Endodermal cell (in vitro differentiated cells): ENCODE results near the gene TRPM5. TPM values are rescaled to one million over a fixed set of nuclear protein-coding genes. Genes with fewer than 3 reads are reported as not detected.

Source experiments
- DNase-seq: peaks from one replicate; pipeline ENCODE4 v3.0.0-alpha.2; 2017
- H3K27ac ChIP-seq: 2 replicates; pipeline ENCODE4 v1.5.1; 2013; ENCODE audit warnings: mild to moderate bottlenecking, low read depth, low read length, moderate library complexity
- H3K27me3 ChIP-seq: 2 replicates; pipeline ENCODE4 v1.6.1; 2013; ENCODE audit warnings: mild to moderate bottlenecking, low read length, moderate library complexity; ENCODE audit not compliant: insufficient read depth, control insufficient read depth, poor library complexity, severe bottlenecking
- H3K36me3 ChIP-seq: 2 replicates; pipeline ENCODE4 v1.7.0; 2013; ENCODE audit warnings: mild to moderate bottlenecking, low read length, moderate library complexity; ENCODE audit not compliant: control insufficient read depth, insufficient read depth
- H3K4me1 ChIP-seq: one replicate; pipeline ENCODE4 v1.7.0; 2013; ENCODE audit warnings: low read length; ENCODE audit not compliant: control insufficient read depth, insufficient read depth
- H3K4me3 ChIP-seq: 2 replicates; pipeline ENCODE4 v1.5.1; 2013; ENCODE audit warnings: mild to moderate bottlenecking, low read length, moderate library complexity
- H3K9ac ChIP-seq: 2 replicates; pipeline ENCODE4 v1.6.1; 2013; ENCODE audit warnings: mild to moderate bottlenecking, low read length, moderate library complexity; ENCODE audit not compliant: poor library complexity, severe bottlenecking; ENCODE audit errors: extremely low read depth
- H3K9me3 ChIP-seq: 2 replicates; pipeline ENCODE4 v1.6.1; 2013; ENCODE audit warnings: mild to moderate bottlenecking, low read length, moderate library complexity; ENCODE audit not compliant: control insufficient read depth
- H3K27ac Mint-ChIP-seq: 2 replicates; pipeline ENCODE4 v1.8.0; 2020; ENCODE audit warnings: mixed read lengths
- H3K27me3 Mint-ChIP-seq: 2 replicates; pipeline ENCODE4 v1.8.0; 2021; ENCODE audit warnings: mild to moderate bottlenecking, mixed read lengths; ENCODE audit not compliant: insufficient read depth
- H3K36me3 Mint-ChIP-seq: 2 replicates; pipeline ENCODE4 v1.8.0; 2020; ENCODE audit warnings: low read depth, mixed read lengths
- H3K4me1 Mint-ChIP-seq: 2 replicates; pipeline ENCODE4 v1.8.0; 2020; ENCODE audit warnings: mixed read lengths
- H3K4me3 Mint-ChIP-seq: 2 replicates; pipeline ENCODE4 v1.8.0; 2020; ENCODE audit warnings: mild to moderate bottlenecking, moderate library complexity, mixed read lengths
- H3K9me3 Mint-ChIP-seq: 2 replicates; pipeline ENCODE4 v1.8.0; 2020; ENCODE audit warnings: mild to moderate bottlenecking, mixed read lengths
- WGBS, 2 experiments: methylation state at CpG; one replicate each; pipeline versions ENCODE4 v1.1.5 to v1.1.7; 2013; ENCODE audit warnings: missing lambda C conversion rate in 2 of 2, mixed read lengths in 1 of 2; ENCODE audit not compliant: insufficient coverage in 1 of 2, insufficient read length in 1 of 2; 5-methylcytosine and 5-hydroxymethylcytosine counted together
- total RNA-seq, 2 donors: library from RNA; stranded (reverse); fragmentation: NEBNext Ultra II Directional in 1 of 2; extraction: Animal tissue kit (Norgen Biotek cat#: 25700) in 1 of 2; gene quantifications; 2 replicates in 1 of 2; 3 replicates in 1 of 2; pipeline ENCODE4 v1.2.1, GENCODE V29; 2021
- TF ChIP-seq, protein P1 (sequence below): fragments of 200-600 bp; sonication (generic); conservative IDR thresholded peaks from 2 replicates; pipeline ENCODE4 v1.5.0; 2021; ENCODE audit warnings: antibody characterized with exemption, mild to moderate bottlenecking

Gene TRPM5
- total RNA-seq, 2 donors from 2014 or later = 0.11 TPM

DNA sequence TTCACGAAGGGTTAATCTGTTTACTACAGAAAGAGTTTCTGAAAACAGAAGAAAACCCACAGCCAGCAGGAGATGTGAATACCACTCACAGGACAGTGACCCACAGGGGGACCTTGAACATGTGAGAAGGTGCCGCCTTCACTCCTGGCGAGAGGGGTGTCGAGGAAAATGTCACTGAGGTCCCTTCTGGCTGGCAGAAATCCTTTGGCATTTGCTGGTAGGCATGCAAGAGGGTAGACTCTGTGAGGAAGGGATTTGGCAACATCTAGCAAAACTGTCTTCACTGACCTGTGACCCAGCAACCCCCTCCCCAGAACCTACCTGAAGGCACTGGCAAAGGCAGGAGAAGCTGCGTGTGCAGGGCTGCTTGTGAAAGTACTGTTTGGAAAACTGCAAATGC, 9.1 kb upstream of the TRPM5 start:
- Mint-ChIP-seq H3K4me1 (no peaks in the 10 kb centered on the region), H3K27ac (no peak overlapping the region), H3K36me3 (no peaks in the 10 kb centered on the region), H3K9me3 (peaks cover 4% of the 10 kb centered on the region), H3K4me3 (no peak overlapping the region), H3K27me3 (peaks cover 90% of the 10 kb centered on the region)
- DNase-seq = no peak
- H3K27ac ChIP-seq = no peak overlapping the region
- H3K36me3 ChIP-seq = no peaks in the 10 kb centered on the region
- H3K4me3 ChIP-seq = no peak overlapping the region
- peaks cover 70% of the 10 kb centered on the region for H3K27me3 ChIP-seq
- 91 to 95% methylated on average over 5 of the region's 5 CpGs for whole genome bisulfite sequencing, 2 experiments
- TF ChIP-seq, protein P1, sequence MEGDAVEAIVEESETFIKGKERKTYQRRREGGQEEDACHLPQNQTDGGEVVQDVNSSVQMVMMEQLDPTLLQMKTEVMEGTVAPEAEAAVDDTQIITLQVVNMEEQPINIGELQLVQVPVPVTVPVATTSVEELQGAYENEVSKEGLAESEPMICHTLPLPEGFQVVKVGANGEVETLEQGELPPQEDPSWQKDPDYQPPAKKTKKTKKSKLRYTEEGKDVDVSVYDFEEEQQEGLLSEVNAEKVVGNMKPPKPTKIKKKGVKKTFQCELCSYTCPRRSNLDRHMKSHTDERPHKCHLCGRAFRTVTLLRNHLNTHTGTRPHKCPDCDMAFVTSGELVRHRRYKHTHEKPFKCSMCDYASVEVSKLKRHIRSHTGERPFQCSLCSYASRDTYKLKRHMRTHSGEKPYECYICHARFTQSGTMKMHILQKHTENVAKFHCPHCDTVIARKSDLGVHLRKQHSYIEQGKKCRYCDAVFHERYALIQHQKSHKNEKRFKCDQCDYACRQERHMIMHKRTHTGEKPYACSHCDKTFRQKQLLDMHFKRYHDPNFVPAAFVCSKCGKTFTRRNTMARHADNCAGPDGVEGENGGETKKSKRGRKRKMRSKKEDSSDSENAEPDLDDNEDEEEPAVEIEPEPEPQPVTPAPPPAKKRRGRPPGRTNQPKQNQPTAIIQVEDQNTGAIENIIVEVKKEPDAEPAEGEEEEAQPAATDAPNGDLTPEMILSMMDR = no peak
- H3K4me1 ChIP-seq = no peaks in the 10 kb centered on the region
- no peaks in the 10 kb centered on the region for H3K9me3 ChIP-seq
- H3K9ac ChIP-seq = no peak overlapping the region

DNA sequence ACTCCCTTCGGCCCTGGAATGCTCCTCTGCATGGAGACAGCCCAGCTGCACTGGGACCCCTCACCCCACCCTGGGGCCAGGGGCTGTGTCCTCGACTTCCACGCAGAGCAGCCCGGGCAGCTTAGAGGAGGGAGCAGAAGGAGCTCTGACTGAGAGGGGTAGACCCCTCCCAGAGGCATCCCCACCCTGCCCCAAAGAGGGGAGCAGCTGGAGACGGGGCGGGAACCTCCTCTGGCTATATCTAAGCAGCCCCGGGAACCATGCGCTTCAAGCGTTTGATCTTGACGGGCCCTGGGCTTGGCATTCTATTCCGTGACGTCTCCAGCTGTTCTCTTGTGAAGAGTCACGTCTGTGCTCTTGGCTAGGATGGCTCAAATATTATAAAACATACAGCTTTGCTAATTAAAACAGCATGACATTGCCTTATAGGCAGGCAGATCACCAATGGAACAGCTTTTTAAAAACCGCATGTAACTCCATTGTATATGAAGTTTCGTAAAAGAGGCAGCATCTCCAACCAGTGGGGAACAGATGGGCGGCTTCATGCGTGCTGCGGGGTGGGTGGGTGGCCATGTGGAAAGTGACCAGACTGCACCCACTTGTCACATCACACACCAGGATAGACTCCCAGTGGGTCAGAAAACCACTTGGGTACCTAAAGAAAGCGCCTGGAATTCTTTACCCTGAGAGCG, 8.2 kb upstream of the TRPM5 start:
- H3K27ac Mint-ChIP-seq = no peak overlapping the region
- no peaks in the 10 kb centered on the region for H3K4me1 Mint-ChIP-seq
- Histone ChIP-seq H3K27ac (peak overlapping the region; percentile 8), H3K9me3 (no peaks in the 10 kb centered on the region), H3K36me3 (no peaks in the 10 kb centered on the region), H3K27me3 (peaks cover 70% of the 10 kb centered on the region), H3K9ac (no peak overlapping the region), H3K4me3 (no peak overlapping the region), H3K4me1 (no peaks in the 10 kb centered on the region)
- TF ChIP-seq, protein P1 = no peak
- 50 to 68% methylated on average over 12 to 20 of the region's 20 CpGs for WGBS, 2 experiments
- no peak overlapping the region for H3K4me3 Mint-ChIP-seq
- DNase-seq = no peak
- H3K36me3 Mint-ChIP-seq = no peaks in the 10 kb centered on the region
- peaks cover 90% of the 10 kb centered on the region for H3K27me3 Mint-ChIP-seq
- H3K9me3 Mint-ChIP-seq = peaks cover 4% of the 10 kb centered on the region

DNA sequence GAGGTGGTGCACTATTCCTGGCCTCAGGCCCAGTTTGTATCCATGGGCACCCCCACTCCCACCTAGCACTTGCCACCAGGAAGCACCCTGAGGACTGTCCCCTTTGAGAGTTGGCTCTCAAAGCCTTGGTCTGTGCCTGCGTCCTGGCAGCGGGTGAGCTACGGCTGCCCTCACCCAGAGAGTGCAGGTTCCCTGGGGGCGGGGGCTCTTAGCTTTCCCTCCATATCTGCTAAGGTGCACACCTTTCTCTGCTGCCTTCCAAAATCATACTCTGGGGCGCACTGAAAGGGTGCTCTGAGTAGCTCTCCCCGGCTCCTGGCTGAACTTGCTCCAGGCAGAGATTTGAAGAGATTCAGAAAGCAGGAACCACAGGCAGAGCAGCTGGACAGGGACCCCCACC, 7.6 kb upstream of the TRPM5 start:
- no peak overlapping the region for H3K4me3 Mint-ChIP-seq

More for the DNA sequence above, 7.6 kb upstream of the TRPM5 start:
- 65 to 74% methylated on average over 6 of the region's 6 CpGs for WGBS, 2 experiments
- Histone ChIP-seq H3K27me3 (peaks cover 73% of the 10 kb centered on the region), H3K9me3 (no peaks in the 10 kb centered on the region), H3K4me1 (no peaks in the 10 kb centered on the region), H3K9ac (no peak overlapping the region), H3K4me3 (no peak overlapping the region), H3K27ac (no peak overlapping the region), H3K36me3 (no peaks in the 10 kb centered on the region)
- DNase-seq = no peak
- H3K9me3 Mint-ChIP-seq = peaks cover 4% of the 10 kb centered on the region
- no peak overlapping the region for H3K27ac Mint-ChIP-seq
- peaks cover 91% of the 10 kb centered on the region for H3K27me3 Mint-ChIP-seq
- no peaks in the 10 kb centered on the region for H3K36me3 Mint-ChIP-seq
- TF ChIP-seq, protein P1 = no peak
- no peaks in the 10 kb centered on the region for H3K4me1 Mint-ChIP-seq
